HepG2 (cell line): ENCODE measurements around the gene GPR158. TPM values are rescaled to one million over a fixed set of nuclear protein-coding genes. Genes with fewer than 3 reads are reported as not detected.
A peak's percentile ranks its signal among the peaks of the same experiment; 100 is the strongest.

ENCODE experiments used
- BORCS8-MEF2B ChIP-seq: sonication (generic); formaldehyde crosslinking; IDR thresholded peaks from 2 replicates; pipeline ENCODE4 v1.8.0; 2022; ENCODE audit warnings: mild to moderate bottlenecking, missing genetic modification reagents
- EEA1 ChIP-seq: sonication (generic); formaldehyde crosslinking; IDR thresholded peaks from 2 replicates; pipeline ENCODE4 v1.5.1; 2020; ENCODE audit warnings: mild to moderate bottlenecking, missing genetic modification reagents, borderline replicate concordance
- GATA4 ChIP-seq: sonication (generic); IDR thresholded peaks from 2 replicates; pipeline ENCODE4 v1.6.1; 2016; ENCODE audit warnings: antibody characterized with exemption, low read depth, borderline replicate concordance
- JDP2 ChIP-seq: sonication (generic); formaldehyde crosslinking; IDR thresholded peaks from 2 replicates; pipeline ENCODE4 v1.8.1; 2022; ENCODE audit warnings: missing genetic modification reagents, borderline replicate concordance
- KDM5B ChIP-seq: sonication (generic); formaldehyde crosslinking; IDR thresholded peaks from 2 replicates; pipeline ENCODE4 v1.4.0; 2020; ENCODE audit warnings: missing genetic modification reagents, mild to moderate bottlenecking, borderline replicate concordance
- KLF11 ChIP-seq: IDR thresholded peaks from 2 replicates; pipeline ENCODE4 v1.6.1; 2016; ENCODE audit warnings: missing compliant biosample characterization
- MIER2 ChIP-seq: IDR thresholded peaks from 2 replicates; pipeline ENCODE4 v1.6.1; 2016; ENCODE audit warnings: missing biosample characterization, missing genetic modification reagents
- PITX1 ChIP-seq: sonication (generic); formaldehyde crosslinking; IDR thresholded peaks from 2 replicates; pipeline ENCODE4 v1.5.1; 2020; ENCODE audit warnings: mild to moderate bottlenecking, missing genetic modification reagents
- REL ChIP-seq: sonication (generic); formaldehyde crosslinking; conservative IDR thresholded peaks from 2 replicates; pipeline ENCODE4 v1.8.0; 2022; ENCODE audit warnings: mild to moderate bottlenecking, missing genetic modification reagents, moderate library complexity
- SRSF1 ChIP-seq: fragments of 200-400 bp; formaldehyde crosslinking; optimal IDR thresholded peaks from 2 replicates; pipeline ENCODE3; 2017; ENCODE audit warnings: mild to moderate bottlenecking, low read depth, low read length, moderate library complexity
- TOPORS ChIP-seq: sonication (generic); formaldehyde crosslinking; IDR thresholded peaks from 2 replicates; pipeline ENCODE4 v1.8.0; 2023; ENCODE audit warnings: mild to moderate bottlenecking, missing genetic modification reagents
- XBP1 ChIP-seq: sonication (generic); formaldehyde crosslinking; IDR thresholded peaks from 2 replicates; pipeline ENCODE4 v1.5.0; 2020; ENCODE audit warnings: missing genetic modification reagents
- ZNF143 ChIP-seq: sonication (generic); formaldehyde crosslinking; IDR thresholded peaks from 2 replicates; pipeline ENCODE4 v1.4.0; 2020; ENCODE audit warnings: missing genetic modification reagents
- ZNF468 ChIP-seq: sonication (generic); formaldehyde crosslinking; IDR thresholded peaks from 2 replicates; pipeline ENCODE4 v1.8.0; 2022; ENCODE audit warnings: mild to moderate bottlenecking, moderate library complexity, missing genetic modification reagents
- ZNF563 ChIP-seq: sonication (generic); formaldehyde crosslinking; IDR thresholded peaks from 2 replicates; pipeline ENCODE4 v1.8.0; 2022; ENCODE audit warnings: mild to moderate bottlenecking, moderate library complexity, missing genetic modification reagents
- ZNF616 ChIP-seq: sonication (generic); formaldehyde crosslinking; IDR thresholded peaks from 2 replicates; pipeline ENCODE4 v1.5.0; 2020; ENCODE audit warnings: low read depth, mild to moderate bottlenecking, missing genetic modification reagents
- ZNF766 ChIP-seq: sonication (generic); formaldehyde crosslinking; IDR thresholded peaks from 2 replicates; pipeline ENCODE4 v1.5.0; 2020; ENCODE audit warnings: missing genetic modification reagents, borderline replicate concordance
- ZNF777 ChIP-seq: sonication (generic); formaldehyde crosslinking; IDR thresholded peaks from 2 replicates; pipeline ENCODE4 v1.4.0; 2020; ENCODE audit warnings: missing genetic modification reagents
- ZNF891 ChIP-seq: sonication (generic); formaldehyde crosslinking; IDR thresholded peaks from 2 replicates; pipeline ENCODE4 v1.5.0; 2020; ENCODE audit warnings: mild to moderate bottlenecking, missing genetic modification reagents
- polyA plus RNA-seq, 8 experiments: library from polyadenylated mRNA; depleted of rRNA in 3 of 8; stranded (reverse) in 7 of 8; unstranded in 1 of 8; fragments of >200 nt; fragmentation: Illumina TruSeq in 4 of 8; extraction: Trizol in 4 of 8; gene quantifications; 2 replicates each; pipeline versions ENCODE4 v1.2.1 to v1.2.3, GENCODE V29; 2011 to 2016; ENCODE audit warnings: low read depth in 4 of 8, missing spikeins in 1 of 8, mixed read lengths in 1 of 8; ENCODE audit not compliant: insufficient read depth in 1 of 8
- total RNA-seq, 5 experiments: library from RNA; depleted of rRNA; stranded (reverse); fragments of >200 nt; fragmentation: Illumina TruSeq; extraction: Trizol; gene quantifications; 2 replicates each; pipeline ENCODE4 v1.2.3, GENCODE V29; 2016; ENCODE audit warnings: low read depth in 1 of 5
- TF ChIP-seq, protein P1 (sequence below): sonication (generic); formaldehyde crosslinking; conservative IDR thresholded peaks from 2 replicates; pipeline ENCODE4 v1.4.0; 2020; ENCODE audit warnings: missing genetic modification reagents
- TF ChIP-seq, protein P2 (sequence below): sonication (generic); formaldehyde crosslinking; IDR thresholded peaks from 2 replicates; pipeline ENCODE4 v1.9.0; 2021; ENCODE audit warnings: missing genetic modification reagents, borderline replicate concordance
- TF ChIP-seq, protein P3 (sequence below): sonication (generic); formaldehyde crosslinking; IDR thresholded peaks from 2 replicates; pipeline ENCODE4 v1.9.0; 2021; ENCODE audit warnings: missing genetic modification reagents, borderline replicate concordance

The GPR158 gene
- total and polyA plus RNA-seq, 2 of the 13 experiments (the other 11 are each of a cell fraction or from before 2014, with no cell fraction given), result not detected

DNA sequence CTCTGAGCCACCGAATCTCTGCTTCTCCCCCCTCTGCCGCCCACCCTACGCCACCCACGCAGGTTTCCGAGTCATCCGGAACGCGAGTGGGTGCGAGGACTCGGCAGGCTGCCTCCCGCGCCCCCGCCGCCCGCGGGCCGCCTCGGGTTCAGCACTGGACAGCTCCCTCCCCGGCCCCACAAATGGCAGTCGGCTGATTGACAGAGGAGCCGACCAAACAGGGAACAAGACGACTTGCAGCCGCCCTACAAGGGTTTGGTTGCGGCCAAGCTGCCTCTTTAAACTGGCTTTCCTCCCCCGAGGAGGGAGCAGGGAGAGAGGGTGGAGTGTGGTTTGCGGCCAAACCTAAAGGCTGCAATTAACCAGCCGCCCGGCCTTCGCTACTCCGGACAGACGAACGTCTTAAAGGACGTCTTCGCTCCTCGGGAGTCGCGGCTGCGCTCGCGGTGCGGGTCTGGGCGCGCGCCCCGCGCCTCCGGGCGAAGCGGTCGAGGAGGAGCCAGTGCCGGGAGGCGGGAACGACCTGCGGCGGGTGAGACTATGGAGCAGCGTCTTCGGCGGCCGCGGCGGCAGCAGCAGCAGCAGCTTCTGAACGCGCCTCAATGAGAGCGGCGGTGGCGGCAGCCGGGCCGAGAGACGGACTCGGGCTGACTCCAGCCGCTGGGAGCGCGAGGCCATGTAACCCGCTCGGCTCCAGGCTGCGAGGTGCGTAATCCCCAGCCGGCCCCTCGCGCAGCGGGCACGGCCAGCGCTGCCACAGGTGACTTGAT is at the start of gene GPR158 (continued):
- TF ChIP-seq ZNF766 (CRISPR knock-in tag), result 0 out of 2 replicates have a peak, but pooled peaks have one; percentile 56
- TF ChIP-seq SRSF1, result peak; percentile 70
- TF ChIP-seq ZNF777 (CRISPR knock-in tag), result 0 out of 2 replicates have a peak, but pooled peaks have one; percentile 45
- no peak for TF ChIP-seq EEA1 (CRISPR knock-in tag)
- TF ChIP-seq BORCS8-MEF2B (CRISPR knock-in tag), result peak; percentile 87
- TF ChIP-seq KDM5B (CRISPR knock-in tag), result peak; percentile 69; the same call in 1 of the 2 replicates
- TF ChIP-seq MIER2 (CRISPR knock-in tag), result peak; percentile 99
- TF ChIP-seq, protein P1, sequence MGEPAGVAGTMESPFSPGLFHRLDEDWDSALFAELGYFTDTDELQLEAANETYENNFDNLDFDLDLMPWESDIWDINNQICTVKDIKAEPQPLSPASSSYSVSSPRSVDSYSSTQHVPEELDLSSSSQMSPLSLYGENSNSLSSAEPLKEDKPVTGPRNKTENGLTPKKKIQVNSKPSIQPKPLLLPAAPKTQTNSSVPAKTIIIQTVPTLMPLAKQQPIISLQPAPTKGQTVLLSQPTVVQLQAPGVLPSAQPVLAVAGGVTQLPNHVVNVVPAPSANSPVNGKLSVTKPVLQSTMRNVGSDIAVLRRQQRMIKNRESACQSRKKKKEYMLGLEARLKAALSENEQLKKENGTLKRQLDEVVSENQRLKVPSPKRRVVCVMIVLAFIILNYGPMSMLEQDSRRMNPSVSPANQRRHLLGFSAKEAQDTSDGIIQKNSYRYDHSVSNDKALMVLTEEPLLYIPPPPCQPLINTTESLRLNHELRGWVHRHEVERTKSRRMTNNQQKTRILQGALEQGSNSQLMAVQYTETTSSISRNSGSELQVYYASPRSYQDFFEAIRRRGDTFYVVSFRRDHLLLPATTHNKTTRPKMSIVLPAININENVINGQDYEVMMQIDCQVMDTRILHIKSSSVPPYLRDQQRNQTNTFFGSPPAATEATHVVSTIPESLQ, result peak; percentile 92; the same call in 1 of the 2 replicates
- peak; percentile 93; the same call in 1 of the 2 replicates for TF ChIP-seq ZNF891 (CRISPR knock-in tag)
- TF ChIP-seq, protein P2, sequence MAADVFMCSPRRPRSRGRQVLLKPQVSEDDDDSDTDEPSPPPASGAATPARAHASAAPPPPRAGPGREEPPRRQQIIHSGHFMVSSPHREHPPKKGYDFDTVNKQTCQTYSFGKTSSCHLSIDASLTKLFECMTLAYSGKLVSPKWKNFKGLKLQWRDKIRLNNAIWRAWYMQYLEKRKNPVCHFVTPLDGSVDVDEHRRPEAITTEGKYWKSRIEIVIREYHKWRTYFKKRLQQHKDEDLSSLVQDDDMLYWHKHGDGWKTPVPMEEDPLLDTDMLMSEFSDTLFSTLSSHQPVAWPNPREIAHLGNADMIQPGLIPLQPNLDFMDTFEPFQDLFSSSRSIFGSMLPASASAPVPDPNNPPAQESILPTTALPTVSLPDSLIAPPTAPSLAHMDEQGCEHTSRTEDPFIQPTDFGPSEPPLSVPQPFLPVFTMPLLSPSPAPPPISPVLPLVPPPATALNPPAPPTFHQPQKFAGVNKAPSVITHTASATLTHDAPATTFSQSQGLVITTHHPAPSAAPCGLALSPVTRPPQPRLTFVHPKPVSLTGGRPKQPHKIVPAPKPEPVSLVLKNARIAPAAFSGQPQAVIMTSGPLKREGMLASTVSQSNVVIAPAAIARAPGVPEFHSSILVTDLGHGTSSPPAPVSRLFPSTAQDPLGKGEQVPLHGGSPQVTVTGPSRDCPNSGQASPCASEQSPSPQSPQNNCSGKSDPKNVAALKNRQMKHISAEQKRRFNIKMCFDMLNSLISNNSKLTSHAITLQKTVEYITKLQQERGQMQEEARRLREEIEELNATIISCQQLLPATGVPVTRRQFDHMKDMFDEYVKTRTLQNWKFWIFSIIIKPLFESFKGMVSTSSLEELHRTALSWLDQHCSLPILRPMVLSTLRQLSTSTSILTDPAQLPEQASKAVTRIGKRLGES (CRISPR knock-in tag), result peak; percentile 65; the same call in 1 of the 2 replicates
- no peak for TF ChIP-seq PITX1 (CRISPR knock-in tag)
- 0 out of 2 replicates have a peak, but pooled peaks have one; percentile 64 for TF ChIP-seq ZNF468 (CRISPR knock-in tag)
- TF ChIP-seq XBP1 (CRISPR knock-in tag), result 0 out of 2 replicates have a peak, but pooled peaks have one; percentile 39
- no peak for TF ChIP-seq GATA4
- 0 out of 2 replicates have a peak, but pooled peaks have one; percentile 59 for TF ChIP-seq TOPORS
- TF ChIP-seq JDP2 (CRISPR knock-in tag), result peak; percentile 60; the same call in 1 of the 2 replicates
- TF ChIP-seq ZNF563 (CRISPR knock-in tag), result peak; percentile 75; the same call in 1 of the 2 replicates
- no peak; the same call in 1 of the 2 replicates for TF ChIP-seq REL
- no peak for TF ChIP-seq ZNF143 (CRISPR knock-in tag)
- peak; percentile 71; the same call in 1 of the 2 replicates for TF ChIP-seq ZNF616
- TF ChIP-seq KLF11 (CRISPR knock-in tag), result 0 out of 2 replicates have a peak, but pooled peaks have one; percentile 77
- TF ChIP-seq, protein P3, sequence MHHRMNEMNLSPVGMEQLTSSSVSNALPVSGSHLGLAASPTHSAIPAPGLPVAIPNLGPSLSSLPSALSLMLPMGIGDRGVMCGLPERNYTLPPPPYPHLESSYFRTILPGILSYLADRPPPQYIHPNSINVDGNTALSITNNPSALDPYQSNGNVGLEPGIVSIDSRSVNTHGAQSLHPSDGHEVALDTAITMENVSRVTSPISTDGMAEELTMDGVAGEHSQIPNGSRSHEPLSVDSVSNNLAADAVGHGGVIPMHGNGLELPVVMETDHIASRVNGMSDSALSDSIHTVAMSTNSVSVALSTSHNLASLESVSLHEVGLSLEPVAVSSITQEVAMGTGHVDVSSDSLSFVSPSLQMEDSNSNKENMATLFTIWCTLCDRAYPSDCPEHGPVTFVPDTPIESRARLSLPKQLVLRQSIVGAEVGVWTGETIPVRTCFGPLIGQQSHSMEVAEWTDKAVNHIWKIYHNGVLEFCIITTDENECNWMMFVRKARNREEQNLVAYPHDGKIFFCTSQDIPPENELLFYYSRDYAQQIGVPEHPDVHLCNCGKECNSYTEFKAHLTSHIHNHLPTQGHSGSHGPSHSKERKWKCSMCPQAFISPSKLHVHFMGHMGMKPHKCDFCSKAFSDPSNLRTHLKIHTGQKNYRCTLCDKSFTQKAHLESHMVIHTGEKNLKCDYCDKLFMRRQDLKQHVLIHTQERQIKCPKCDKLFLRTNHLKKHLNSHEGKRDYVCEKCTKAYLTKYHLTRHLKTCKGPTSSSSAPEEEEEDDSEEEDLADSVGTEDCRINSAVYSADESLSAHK, result 0 out of 2 replicates have a peak, but pooled peaks have one; percentile 69
